Activated T-cell treated with anti-CD3 and anti-CD28 coated beads, Interleukin-2, amount 50 U/mL, for 24 hours (primary cell): ENCODE measurements around the gene RNF115.
A peak's percentile ranks its signal among the peaks of the same experiment; 100 is the strongest.
"Not testable (repeated sequence)": the region's sequence is repeated elsewhere in the genome, so short reads cannot be mapped to it uniquely, and the experiment has no call there.

ENCODE experiments used
- DNase-seq: peaks from one replicate; pipeline ENCODE4 v3.0.0-alpha.2; 2020
- H3K27ac Mint-ChIP-seq: 2 replicates; pipeline ENCODE4 v1.8.0; 2020; ENCODE audit warnings: mild to moderate bottlenecking, mixed read lengths
- H3K27me3 Mint-ChIP-seq: 2 replicates; pipeline ENCODE4 v1.8.0; 2020; ENCODE audit warnings: mixed read lengths
- H3K36me3 Mint-ChIP-seq: 2 replicates; pipeline ENCODE4 v1.8.0; 2020; ENCODE audit warnings: low read depth, mixed read lengths
- H3K4me1 Mint-ChIP-seq: 2 replicates; pipeline ENCODE4 v1.8.0; 2020; ENCODE audit warnings: low read depth, mixed read lengths
- H3K4me3 Mint-ChIP-seq: 2 replicates; pipeline ENCODE4 v1.8.0; 2020; ENCODE audit warnings: mild to moderate bottlenecking, moderate library complexity, mixed read lengths
- H3K9me3 Mint-ChIP-seq: 2 replicates; pipeline ENCODE4 v1.8.0; 2020; ENCODE audit warnings: mixed read lengths

The RNF115 gene

DNA sequence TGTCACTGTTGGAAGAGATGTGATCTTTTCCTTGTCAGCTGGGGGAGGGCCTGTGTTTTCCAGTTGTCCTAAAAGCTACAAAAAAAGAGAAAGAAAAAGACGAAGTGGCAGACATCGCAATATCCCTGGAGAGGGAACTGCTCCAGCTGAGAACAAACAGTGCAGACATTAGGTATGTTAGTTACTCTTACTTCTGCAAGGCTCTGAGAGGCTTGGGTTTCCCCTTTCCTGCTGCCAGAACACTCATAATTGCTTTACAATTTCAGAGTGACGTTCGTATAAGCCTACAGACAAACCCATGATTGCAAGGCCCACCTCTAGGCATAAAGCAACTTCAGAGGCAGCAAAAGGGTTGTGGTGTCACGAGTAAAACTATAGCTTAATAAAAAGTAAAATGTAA, 73.5 kb downstream of the RNF115 start:
- peaks cover 10% of the 10 kb centered on the region for H3K4me1 Mint-ChIP-seq
- H3K4me3 Mint-ChIP-seq: no peak overlapping the region
- no peak for DNase-seq
- H3K27me3 Mint-ChIP-seq: no peaks in the 10 kb centered on the region
- H3K27ac Mint-ChIP-seq: no peak overlapping the region
- peaks cover 75% of the 10 kb centered on the region for H3K36me3 Mint-ChIP-seq
- H3K9me3 Mint-ChIP-seq: no peaks in the 10 kb centered on the region

DNA sequence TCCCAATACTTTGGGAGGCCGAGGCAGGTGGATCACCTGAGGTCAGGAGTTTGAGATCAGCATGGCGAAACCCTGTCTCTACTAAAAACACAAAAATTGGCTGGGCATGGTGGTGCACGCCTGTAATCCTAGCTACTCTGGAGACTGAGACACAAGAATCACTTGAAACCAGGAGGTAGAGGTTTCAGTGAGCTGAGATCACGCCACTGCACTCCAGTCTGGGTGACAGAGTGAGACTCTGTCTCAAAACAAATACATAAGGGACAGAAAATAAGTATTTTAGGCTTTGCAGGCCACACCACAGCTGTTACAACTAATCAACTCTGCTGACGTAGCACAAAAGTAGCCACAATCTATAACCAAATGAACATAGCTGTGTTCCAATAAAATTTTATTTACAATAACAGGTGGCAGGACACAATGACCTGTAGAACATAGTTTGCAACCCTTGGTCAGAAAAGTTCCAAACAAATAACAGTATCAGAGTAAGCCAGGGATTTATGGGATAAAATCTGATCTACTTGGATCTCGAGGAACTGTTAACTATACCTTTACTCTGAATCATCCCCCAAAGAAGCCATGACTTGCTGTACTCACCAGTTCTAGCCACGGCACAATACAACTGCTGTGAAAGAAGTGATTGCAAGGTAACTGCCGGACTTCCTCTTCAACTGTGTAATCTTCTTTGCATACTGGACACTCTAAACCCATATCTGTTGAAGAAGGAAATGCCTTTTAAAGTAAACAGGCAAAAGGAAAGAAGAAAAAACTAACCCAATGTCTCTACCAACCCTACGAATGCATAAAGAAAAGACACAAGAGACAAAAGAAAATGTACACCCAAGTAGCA, 76.3 kb downstream of the RNF115 start:
- Mint-ChIP-seq H3K36me3 (peaks cover 85% of the 10 kb centered on the region), H3K27me3 (no peaks in the 10 kb centered on the region), H3K27ac (no peak overlapping the region), H3K4me3 (no peak overlapping the region), H3K9me3 (no peaks in the 10 kb centered on the region), H3K4me1 (peaks cover 10% of the 10 kb centered on the region)
- no peak for DNase-seq

DNA sequence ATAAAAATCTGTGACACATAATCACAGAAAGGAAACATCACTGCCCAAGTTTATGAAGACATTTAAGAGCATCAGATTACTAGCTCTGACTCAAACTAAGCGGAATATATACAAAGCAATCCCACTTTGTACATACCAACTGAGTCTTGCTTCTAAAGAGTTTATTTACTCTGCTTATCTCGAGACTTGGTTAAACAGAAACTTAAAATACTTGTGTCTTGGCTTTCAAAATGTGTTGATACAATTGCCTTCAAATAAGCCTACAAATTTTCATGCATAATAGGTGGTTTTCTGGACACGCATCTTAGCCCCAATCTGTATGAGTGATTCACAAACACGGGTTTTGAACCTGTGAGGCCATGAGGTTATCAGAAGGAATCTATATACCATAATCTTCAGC, 83.6 kb downstream of the RNF115 start:
- DNase-seq: no peak
- H3K36me3 Mint-ChIP-seq: peaks cover 41% of the 10 kb centered on the region
- no peaks in the 10 kb centered on the region for H3K27me3 Mint-ChIP-seq
- H3K27ac Mint-ChIP-seq: no peak overlapping the region
- no peak overlapping the region for H3K4me3 Mint-ChIP-seq
- no peaks in the 10 kb centered on the region for H3K9me3 Mint-ChIP-seq
- peaks cover 2% of the 10 kb centered on the region for H3K4me1 Mint-ChIP-seq

DNA sequence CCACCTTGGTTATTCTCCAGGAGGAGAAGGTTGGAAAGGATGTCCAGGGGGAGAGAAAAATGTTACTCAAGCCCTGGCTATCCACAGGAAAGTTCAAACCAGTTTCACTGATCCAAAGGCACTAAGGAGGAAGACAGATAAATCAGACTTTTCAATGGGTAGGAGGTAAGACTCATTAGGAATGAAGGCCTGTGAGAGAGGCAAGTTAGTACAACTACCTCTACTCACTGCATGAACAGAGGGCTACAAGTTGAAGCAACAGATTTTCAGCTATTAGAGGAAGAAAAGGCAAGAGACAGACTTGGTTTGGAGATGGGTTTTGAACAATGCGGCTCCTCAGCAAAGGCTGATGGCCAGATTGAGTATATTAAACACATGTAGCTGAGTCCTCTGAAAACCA, 87.7 kb downstream of the RNF115 start:
- no peak overlapping the region for H3K4me3 Mint-ChIP-seq
- H3K9me3 Mint-ChIP-seq: no peaks in the 10 kb centered on the region
- no peaks in the 10 kb centered on the region for H3K27me3 Mint-ChIP-seq
- H3K4me1 Mint-ChIP-seq: peaks cover 2% of the 10 kb centered on the region
- DNase-seq: no peak
- no peak overlapping the region for H3K27ac Mint-ChIP-seq
- peaks cover 4% of the 10 kb centered on the region for H3K36me3 Mint-ChIP-seq

GRCh38 chr1:145730900-145731299, 93.0 kb downstream of the RNF115 start:
- Mint-ChIP-seq H3K4me1 (peaks cover 2% of the 10 kb centered on the region), H3K27me3 (no peaks in the 10 kb centered on the region), H3K4me3 (no peak overlapping the region), H3K36me3 (no peaks in the 10 kb centered on the region), H3K9me3 (no peaks in the 10 kb centered on the region), H3K27ac (no peak overlapping the region)
- no peak for DNase-seq

DNA sequence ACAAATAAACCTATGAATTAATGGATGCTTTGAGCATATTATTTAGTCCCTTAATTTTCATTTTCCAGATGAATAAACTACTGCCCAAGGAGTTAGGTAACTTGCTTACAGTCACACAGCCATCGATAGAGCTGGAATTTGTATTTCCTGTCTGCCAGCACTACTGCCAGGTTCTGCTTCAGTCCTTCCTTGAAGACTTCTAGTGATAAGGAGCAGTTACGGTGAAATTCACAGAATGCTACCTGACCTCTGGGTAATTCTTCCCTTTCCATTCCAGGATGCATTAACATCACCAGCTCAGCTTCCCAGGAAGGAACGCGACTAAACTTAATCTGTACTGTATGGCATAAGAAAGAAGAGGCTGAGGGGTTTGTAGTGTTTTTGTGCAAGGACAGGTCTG, 93.4 kb downstream of the RNF115 start:
- Mint-ChIP-seq H3K27me3 (no peaks in the 10 kb centered on the region), H3K27ac (no peak overlapping the region), H3K36me3 (no peaks in the 10 kb centered on the region), H3K4me3 (no peak overlapping the region), H3K4me1 (peaks cover 2% of the 10 kb centered on the region), H3K9me3 (no peaks in the 10 kb centered on the region)
- DNase-seq: no peak

GRCh38 chr1:145729666-145730436, 94.0 kb downstream of the RNF115 start:
- Mint-ChIP-seq H3K27me3 (no peaks in the 10 kb centered on the region), H3K4me3 (no peak overlapping the region), H3K9me3 (no peaks in the 10 kb centered on the region), H3K4me1 (peaks cover 2% of the 10 kb centered on the region), H3K36me3 (no peaks in the 10 kb centered on the region), H3K27ac (no peak overlapping the region)
- DNase-seq: no peak

- Mint-ChIP-seq H3K27me3 (no peaks in the 10 kb centered on the region), H3K4me3 (no peak overlapping the region), H3K36me3 (no peaks in the 10 kb centered on the region), H3K4me1 (peaks cover 2% of the 10 kb centered on the region), H3K27ac (no peak overlapping the region), H3K9me3 (no peaks in the 10 kb centered on the region)
- no peak for DNase-seq
These were observed 94.7 kb downstream of the RNF115 start for GRCh38 chr1:145729196-145729595.

- H3K27ac Mint-ChIP-seq, H3K4me3 Mint-ChIP-seq, H3K4me1 Mint-ChIP-seq, H3K9me3 Mint-ChIP-seq, H3K36me3 Mint-ChIP-seq, DNase-seq: not testable (repeated sequence)
- peaks cover 14% of the 10 kb centered on the region for H3K27me3 Mint-ChIP-seq
These were observed 97.7 kb downstream of the RNF115 start for GRCh38 chr1:145726193-145726592.

DNA sequence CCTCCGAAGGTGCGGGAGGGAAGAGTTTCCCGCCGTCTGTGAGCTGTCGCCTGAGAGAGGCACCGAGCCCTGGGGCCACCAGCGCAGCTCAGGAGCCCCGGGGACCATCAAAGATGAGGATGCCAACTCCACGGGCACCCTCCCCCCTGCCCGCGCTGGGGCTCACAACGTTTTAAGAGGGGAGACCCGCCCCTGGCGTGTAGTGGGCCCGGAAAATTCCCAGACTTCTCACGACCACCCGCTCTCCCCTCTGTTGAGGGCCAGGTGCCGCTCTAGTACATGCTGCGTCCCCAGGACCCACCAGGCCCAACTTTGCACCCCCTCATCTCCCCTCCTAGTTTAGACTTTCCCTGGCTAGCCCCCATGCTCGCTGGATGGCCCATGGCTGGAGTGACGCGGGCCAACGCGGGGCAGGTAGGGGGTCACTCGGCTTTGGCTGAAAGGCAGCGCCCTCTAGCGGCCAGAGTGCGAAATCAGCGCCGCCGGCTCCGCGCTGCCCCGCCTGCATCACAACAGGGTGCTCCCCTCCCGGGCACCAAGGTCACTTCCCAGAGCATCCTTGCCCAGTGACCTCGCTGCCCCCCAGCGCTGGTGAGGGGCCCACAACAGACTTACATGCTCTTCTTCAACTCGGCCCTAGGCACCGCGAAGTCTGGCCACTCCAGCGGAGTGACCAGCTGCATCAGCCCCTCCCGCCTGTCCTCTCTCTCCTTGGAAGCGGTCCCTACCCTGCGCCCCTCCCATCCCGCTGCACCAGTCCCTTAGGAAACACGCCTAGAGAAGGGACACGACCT, 102.8 kb downstream of the RNF115 start:
- Mint-ChIP-seq H3K36me3 (no peaks in the 10 kb centered on the region), H3K9me3 (no peaks in the 10 kb centered on the region), H3K27ac (peak overlapping the region; percentile 45), H3K4me3 (peak overlapping the region; percentile 69), H3K4me1 (peaks cover 30% of the 10 kb centered on the region), H3K27me3 (peaks cover 23% of the 10 kb centered on the region)
- peak; percentile 85 for DNase-seq

GRCh38 chr1:145720556-145720877, 103.4 kb downstream of the RNF115 start:
- no peak for DNase-seq
- H3K27ac Mint-ChIP-seq: no peak overlapping the region
- no peaks in the 10 kb centered on the region for H3K36me3 Mint-ChIP-seq

GRCh38 chr1:145719230-145720079, 104.4 kb downstream of the RNF115 start, which contains the start of gene CD160:
Gene CD160, plus strand, starts transcription at chr1:145719499. Its CDS starts 8,829 bp downstream, at chr1:145728328.
- Mint-ChIP-seq H3K4me1 (peaks cover 30% of the 10 kb centered on the region), H3K27me3 (peaks cover 23% of the 10 kb centered on the region), H3K36me3 (no peaks in the 10 kb centered on the region), H3K4me3 (peak within 1 kb of the TSS; percentile 69), H3K9me3 (no peaks in the 10 kb centered on the region), H3K27ac (no peak within 1 kb of the TSS)
- DNase-seq: no peak

More at GRCh38 chr1:145720556-145720877, 103.4 kb downstream of the RNF115 start:
- Mint-ChIP-seq H3K4me1 (peaks cover 30% of the 10 kb centered on the region), H3K9me3 (no peaks in the 10 kb centered on the region), H3K4me3 (peak overlapping the region; percentile 69), H3K27me3 (peaks cover 23% of the 10 kb centered on the region)

DNA sequence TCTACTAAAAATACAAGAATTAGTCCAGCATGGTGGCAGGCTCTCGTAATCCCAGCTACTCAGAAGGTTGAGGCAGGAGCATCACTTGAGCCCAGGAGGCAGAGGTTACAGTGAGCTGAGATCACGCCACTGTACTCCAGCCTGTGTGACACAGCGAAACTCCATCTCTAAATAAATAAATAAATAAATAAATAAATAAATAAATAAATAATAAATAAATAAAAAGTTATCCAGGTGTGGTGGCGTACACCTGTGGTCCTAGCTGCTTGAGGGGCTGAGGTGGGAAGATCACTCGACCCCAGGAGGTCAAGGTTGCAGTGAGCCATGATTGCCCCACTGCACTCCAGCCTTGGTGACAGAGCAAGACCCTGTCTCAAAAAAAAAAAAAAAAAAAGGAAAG, 105.4 kb downstream of the RNF115 start:
- H3K27me3 Mint-ChIP-seq: peaks cover 23% of the 10 kb centered on the region
- not testable (repeated sequence) for H3K36me3 Mint-ChIP-seq, H3K27ac Mint-ChIP-seq, H3K4me3 Mint-ChIP-seq, DNase-seq, H3K9me3 Mint-ChIP-seq
- H3K4me1 Mint-ChIP-seq: peaks cover 30% of the 10 kb centered on the region

- DNase-seq: no peak
- Mint-ChIP-seq H3K27me3 (peaks cover 21% of the 10 kb centered on the region), H3K4me1 (peaks cover 30% of the 10 kb centered on the region), H3K9me3 (no peaks in the 10 kb centered on the region), H3K27ac (no peak overlapping the region), H3K4me3 (no peak overlapping the region), H3K36me3 (no peaks in the 10 kb centered on the region)
These were observed 106.1 kb downstream of the RNF115 start for GRCh38 chr1:145717833-145718232.
